Measurements from ENCODE around the gene VEZF1.

Gene VEZF1

DNA sequence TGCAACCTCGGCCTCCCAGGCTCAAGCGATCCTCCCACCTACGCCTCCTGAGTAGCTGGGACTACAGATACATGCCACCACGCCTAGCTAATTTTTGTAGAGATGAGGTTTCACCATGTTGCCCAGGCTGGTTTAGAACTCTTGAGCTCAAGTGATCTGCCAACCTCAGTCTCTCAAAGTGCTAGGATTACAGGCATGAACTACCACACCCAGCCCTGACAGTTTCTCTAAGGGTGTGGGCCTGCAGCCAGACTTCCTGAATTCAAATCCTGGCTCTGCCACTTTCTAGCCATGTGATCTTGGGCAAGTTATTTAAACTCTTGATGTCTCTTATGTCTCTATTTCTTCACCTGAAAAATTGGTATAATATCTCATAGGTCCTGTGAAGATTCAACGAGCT lies 38.4 kb downstream of the VEZF1 start:
- no peak for DNase-seq (ENCODE audit: low read depth)

DNA sequence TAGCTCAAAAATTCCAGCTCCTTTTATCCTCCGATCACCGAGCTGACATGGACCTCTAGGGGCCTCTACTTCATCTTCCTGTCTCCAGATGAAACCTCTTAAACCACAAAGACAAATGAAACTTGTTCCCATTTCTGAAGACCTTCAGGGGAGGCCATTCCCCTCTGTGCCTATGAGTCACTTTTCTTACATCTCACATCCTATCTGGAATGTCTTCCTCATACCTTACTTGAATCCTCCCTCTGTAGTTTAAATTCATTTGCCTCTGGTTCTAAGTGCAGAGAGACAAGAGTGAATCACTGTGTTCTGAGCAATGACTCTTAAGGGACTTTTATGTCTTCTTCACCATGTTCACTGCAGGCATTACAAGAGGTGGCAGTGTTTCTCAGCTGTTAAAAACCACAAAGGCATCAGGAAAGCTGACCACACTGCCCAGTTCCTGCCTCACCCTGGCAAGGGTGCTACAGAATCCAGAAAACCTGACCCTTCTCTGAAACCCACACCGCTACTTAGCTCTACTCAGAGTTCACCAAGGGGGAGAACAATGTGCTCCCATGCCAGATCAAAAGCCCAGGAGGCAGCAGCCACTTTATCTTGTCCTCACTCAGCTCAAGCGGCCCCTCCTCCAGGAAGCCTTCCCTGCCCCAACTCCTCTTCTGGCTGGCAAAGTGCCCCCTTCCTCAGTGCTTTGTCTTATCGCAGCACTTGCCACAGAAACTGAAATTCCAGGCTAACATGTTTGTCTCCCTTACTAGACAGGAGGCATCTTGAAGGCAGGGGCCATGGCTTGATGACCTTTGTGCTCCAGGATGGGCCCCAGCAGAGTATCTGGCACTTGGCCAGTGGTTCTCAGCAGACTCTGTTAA lies 39.3 kb downstream of the VEZF1 start:
- no peak for DNase-seq (ENCODE audit: low read depth)

DNA sequence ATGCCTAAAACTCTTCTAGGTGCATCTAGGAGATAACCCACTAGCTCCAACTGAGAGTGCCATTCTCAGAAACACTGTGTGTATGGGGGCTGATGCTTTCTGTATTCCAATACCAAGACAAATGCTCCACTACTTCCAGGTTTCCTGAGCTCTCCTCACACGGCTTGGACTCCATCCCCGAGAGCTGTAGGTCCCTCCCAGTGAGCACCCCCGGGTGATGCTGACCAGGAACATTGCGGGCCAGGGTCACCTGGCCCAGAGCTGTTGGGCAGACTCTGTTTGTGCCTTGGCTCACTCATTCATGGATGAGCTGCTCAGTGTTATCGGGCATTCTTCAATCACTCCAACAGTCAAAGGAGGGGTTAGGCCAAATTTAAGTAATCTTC lies 39.9 kb downstream of the VEZF1 start:
- no peak for DNase-seq (ENCODE audit: low read depth)

DNA sequence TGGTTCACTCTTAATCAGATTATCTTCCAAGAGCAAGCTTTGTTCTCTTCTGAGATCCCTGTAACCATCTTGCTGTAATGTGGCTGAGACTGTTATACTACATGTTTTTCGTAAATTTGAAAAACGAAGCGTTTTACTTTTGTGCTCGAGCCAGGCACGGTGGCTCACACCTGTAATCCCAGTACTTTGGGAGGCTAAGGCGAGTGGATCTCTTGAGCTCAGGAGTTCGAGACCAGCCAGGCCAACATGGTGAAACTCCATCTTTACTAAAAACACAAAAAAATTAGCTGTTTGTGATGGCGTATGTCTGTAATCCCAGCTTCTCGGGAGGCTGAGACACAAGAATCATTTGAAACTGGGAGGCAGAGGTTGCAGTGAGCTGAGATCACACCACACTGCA lies 40.7 kb downstream of the VEZF1 start:
- no peak for DNase-seq (ENCODE audit: low read depth)

DNA sequence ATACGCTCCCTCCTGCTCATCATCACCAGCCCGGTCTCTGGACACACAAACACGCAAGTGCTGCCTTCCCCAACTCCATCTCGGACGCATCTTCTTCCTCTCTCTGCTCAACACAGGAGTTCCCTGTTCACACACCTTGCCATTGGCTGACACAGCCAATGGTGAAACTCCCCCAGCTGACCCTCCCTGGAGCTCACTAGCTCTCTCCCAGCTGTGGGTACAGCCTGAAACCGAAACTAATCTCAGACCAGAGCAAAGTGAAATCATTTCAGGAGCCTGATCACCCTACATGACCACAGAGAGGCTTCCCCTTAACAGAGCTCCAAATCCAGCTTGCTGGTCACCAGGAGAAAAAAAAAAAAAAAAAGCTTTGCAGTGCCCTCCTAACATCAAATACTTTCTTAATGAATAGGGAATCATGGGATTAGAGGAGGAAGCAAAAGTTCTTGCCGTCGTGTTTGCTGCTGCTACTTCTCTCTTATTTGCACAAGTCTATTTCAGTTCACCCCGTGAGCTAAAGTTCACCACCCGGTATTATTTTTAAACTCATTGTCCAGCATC lies 41.2 kb downstream of the VEZF1 start:
- DNase-seq (ENCODE audit: low read depth) = no peak

DNA sequence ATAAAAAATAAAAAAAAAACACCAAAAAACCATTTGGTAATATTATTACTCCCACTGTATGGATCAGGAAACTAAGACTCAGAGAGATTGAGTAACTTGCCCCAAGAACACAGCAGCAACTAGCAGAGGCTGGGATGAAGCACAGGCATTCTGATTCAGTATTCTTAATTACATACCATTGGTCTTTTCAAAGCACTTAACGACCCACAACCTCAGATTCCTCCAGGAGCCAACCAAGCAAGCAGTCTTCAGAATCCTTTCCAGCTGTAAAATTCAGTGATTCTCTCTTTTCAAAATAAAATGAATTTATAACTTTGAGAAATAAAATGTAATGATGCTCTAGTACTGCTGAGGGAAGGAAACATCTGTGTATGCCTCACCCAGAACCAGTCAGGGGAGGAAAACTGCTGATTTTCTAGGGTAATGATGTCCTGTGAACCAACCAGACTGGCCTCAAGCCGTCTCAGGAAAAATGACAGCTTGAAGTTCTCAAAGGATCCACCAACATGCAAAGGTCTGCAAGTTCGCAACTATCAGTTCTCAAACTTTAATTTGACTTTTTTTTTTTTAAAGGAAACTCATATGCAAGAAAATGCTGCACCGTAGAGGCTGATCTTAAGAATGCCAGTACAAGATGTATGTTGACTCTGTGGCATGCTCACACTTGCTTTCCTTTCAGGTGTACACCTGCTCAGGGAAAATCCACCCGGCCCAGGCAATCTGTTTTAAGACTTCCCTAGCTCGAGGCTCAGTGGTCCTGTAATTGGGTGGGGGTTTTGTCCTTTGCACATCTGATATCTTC lies 41.9 kb downstream of the VEZF1 start:
- DNase-seq (ENCODE audit: low read depth) = no peak

DNA sequence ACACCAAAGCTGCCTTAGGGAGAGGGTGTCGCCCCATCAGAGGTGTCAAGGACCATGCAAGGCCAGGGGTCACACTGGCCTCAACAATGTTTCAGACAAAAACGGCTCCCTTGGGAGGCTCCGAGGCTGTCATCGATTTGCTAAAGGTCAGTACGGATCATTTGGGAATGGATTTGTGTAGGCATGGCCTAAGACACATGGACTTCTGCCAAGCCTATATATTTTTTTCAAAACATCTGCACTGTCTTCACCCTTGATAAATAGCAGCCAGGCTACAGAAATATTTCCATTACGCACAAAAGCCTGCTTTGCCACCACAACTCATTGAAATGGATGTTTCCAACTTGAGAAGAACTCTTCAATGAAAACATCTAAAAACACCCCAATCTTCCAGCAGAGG lies 43.1 kb downstream of the VEZF1 start:
- no peak for DNase-seq (ENCODE audit: low read depth)

DNA sequence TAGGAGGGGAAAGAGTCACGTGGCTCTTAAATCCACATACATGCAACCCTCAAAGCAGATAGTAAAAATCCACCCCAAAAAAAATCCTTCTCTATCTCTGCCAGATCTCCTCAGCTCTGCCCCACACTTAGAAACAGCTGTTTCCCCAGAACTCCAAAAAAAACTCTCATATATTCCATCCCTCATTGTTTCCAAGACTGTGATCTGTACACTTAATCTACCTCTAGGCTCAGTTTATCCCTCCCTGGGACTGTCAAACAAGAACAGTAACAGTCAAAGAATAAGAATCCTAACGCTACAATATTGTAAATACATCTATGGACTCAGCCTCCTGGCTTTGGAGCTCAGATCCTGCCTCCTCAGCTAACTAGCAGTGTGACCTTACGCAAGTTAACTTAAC lies 44.4 kb downstream of the VEZF1 start:
- DNase-seq (ENCODE audit: low read depth) = no peak

DNA sequence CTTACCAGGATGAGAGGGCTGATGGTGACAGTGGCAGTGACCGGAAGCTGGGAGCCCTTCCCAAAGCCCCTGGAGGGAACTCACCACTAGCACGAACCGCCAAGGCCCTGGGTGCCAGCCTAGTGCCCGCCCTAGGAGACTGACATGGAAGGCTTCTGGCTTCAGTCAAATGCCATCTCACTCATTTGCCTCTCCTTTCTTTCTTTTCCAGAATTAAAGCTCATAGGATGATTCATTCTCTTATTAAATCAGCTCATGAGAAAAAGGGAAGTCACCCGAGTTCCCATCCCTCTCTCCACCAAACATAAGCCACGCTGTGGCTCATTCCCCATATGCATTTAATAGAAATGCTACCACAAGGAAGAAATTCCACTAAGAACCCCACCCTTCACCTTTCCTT lies 44.9 kb downstream of the VEZF1 start:
- DNase-seq (ENCODE audit: low read depth) = no peak

DNA sequence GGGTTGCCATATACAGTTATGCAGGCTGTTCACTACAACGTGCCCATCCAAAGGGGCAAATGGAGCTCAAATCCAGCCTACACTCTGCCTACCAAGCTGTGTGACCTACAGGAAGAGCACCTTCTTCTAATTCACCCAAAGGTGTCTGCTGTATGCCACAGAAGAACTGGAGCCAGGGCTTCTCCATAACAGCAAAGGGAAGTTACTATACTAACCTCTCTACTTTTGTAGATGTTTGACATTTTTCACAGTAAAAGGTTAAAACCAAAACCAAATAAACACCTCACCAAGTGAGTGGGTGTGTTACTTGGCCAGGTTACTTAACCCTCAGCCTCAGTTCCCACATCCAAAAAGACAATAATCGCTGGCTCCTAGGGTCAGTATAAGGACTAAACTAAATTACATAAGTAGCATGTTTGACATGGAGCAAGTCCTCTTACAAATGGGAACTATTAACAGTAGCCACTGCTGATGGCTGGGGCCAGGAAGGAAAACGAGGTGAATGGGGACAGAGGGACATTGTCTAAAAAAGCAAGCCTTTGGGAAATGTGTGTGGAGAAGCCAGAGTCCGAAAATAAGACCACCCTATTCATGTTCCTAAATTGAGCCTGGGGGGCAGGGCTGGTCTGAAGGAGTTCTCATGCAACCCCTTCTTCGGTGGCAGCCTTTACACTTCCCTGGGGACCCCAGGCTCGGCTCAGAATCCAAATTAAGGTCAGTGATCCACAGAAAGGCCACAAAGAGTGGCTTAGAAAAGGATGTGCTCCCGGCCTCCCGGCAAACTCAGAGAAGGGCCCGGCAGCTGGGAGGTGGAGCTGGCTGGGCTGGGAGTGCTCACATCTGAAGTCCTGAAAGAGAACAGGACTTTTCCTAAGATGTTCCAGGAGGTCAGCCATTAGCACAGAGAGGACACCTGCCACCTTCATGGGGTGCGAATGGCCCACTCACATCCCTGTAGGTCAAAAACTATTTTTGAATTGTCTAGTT lies 46.4 kb downstream of the VEZF1 start:
- DNase-seq (ENCODE audit: low read depth) = no peak

DNA sequence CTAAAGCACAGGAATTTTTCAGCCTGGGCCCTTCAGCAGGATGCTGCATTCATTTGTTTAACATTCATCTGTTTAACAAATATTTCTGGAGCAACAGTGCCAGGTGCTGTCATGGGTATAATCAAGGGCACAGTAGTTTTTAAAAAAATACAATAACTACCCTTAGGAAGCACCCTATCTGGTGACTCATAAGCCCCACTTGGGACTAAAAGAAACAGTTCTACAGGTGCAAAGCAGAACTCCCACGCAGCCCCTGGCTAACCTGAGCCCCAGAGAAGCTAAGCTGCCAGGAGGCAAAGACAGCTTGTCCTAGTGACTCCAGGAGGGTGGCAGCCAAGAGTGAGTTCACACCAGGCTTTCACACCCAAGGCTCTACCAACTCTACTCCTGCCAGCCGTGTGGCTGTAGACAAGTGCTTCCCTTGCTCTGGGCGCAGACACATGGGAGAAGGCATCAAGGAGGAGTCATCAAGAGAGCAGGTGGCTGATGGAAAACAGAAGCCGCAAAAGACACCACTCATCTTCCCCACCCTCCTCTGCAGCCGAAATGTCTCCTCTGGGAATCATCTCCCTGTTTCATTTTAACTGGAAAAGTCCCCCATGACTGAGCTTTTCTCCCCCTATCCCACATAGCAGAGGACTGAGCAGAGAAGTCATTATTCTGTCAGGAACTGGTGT lies 47.3 kb downstream of the VEZF1 start:
- no peak for DNase-seq (ENCODE audit: low read depth)

DNA sequence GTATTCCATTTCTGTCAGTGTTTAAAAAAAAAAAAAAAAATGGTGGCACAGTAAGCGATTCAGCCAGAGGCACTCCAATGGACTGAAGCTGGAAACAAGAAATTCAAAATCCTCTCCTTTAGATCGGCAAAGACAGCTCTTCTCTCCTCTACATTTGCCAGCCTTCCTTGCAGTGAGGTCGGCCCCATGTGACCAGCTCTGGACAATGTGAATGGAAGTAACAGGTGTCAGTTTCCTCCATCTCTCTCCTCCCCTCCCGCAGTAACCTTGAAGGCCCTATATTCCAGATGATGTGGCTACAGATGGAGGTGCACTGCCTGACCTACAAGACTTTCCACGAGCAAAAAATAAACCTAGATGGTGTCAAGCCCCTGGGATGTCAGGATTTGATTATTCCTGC lies 47.8 kb downstream of the VEZF1 start:
- no peak for DNase-seq (ENCODE audit: low read depth)

DNA sequence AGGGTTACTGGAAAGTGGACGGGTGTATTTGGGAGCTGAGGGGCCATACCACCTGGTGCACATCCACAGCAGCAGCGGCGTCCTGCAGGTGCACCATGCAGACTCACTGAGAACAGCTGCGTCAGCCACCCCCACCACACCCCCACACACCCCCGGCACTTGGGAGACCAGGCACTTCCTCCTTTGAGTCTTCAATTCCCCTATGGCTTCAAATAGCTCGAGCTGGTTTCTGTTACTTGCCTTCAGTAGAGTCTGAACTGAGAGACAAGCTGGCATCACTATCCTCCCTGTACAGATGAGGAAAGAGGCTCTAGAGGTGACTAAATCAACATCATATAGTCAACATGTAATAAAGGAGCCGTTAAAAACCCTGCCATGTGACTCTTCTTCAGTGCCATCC lies 48.3 kb downstream of the VEZF1 start:
- no peak for DNase-seq (ENCODE audit: low read depth)

DNA sequence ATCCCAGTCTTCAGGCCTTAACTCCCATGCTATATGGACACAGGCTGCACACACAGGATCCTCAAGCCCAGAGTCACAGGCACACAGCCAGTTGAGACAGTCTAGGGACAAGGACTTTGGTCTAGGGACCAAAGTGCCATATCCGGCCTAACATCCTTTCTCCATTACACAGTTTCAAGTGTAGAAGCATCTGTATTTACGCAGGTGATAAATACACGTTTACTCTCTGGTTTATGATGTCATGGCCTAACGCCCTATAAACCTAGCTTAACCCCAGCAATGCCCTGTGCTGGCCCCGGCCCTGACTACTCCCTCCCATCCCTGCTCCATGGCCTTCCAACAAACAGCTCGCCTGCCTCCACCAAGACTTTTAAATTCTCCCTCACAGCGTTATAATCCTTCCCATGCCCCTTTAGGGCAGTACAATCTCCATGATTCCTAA lies 50.0 kb downstream of the VEZF1 start:
- DNase-seq (ENCODE audit: low read depth) = no peak

DNA sequence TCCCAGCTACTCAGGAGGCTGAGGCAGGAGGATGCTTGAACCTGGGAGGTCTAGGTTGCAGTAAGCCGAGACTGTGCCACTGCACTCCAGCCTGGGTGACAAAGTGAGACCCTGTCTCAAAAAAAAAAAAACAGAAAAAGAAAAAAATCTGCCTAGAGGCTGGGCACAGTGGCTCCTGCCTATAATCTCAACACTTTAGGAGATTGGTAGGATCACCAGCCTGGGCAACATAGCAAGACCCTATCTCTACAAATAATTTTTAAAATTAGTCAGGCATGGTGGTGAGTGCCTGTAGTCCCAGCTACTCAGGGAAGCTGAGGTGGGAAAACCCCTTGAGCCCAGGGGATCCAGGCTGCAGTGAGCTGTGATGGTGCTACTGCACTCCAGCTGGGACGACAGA lies 50.6 kb downstream of the VEZF1 start:
- DNase-seq (ENCODE audit: low read depth) = no peak

DNA sequence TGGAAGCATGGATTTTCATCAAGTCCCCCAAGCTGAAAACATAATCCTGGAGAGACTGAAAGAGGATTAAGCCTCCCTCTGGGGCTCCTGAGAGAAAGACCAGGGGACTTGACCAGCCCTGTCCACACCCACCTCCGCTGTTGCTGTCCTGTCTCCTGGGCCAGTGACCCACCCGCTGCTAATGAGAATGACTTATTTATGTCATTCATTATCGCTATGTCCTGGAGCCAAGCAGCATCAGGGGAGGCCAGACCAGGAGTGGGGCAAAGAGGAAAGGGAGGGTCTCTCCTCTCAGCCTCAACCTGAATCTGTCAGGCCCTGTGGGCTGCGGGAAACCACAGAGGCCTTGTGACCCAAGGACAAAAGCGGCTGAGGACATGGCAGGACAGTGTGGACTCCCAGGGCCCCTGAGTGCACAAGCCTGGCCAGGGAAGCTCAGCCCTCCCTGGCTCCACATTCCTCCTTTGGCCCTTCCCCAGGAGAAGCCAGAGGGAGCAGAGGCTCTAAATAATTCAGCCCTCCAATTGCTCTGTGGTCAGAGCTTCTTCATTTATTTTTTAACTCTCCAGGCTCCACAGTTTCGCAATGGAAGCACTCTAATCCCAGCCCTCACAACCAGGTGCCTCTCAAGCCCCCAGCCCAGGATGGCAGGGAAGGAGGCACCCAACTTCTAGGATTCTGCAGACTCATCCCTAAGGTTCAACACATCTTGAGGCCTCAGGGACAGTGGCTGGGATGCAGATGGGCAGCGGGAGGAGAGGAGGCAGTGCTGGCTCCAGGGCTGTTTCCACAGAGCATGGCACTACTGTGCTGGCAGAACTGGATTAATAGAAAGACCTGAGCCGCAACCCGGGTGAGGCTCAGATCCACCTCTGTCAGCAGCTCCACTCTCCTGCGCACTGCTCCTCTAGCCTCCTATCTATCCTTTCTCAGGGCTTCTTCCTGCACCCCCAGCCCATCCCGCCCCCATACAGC lies 51.9 kb downstream of the VEZF1 start:
- DNase-seq (ENCODE audit: low read depth) = no peak

DNA sequence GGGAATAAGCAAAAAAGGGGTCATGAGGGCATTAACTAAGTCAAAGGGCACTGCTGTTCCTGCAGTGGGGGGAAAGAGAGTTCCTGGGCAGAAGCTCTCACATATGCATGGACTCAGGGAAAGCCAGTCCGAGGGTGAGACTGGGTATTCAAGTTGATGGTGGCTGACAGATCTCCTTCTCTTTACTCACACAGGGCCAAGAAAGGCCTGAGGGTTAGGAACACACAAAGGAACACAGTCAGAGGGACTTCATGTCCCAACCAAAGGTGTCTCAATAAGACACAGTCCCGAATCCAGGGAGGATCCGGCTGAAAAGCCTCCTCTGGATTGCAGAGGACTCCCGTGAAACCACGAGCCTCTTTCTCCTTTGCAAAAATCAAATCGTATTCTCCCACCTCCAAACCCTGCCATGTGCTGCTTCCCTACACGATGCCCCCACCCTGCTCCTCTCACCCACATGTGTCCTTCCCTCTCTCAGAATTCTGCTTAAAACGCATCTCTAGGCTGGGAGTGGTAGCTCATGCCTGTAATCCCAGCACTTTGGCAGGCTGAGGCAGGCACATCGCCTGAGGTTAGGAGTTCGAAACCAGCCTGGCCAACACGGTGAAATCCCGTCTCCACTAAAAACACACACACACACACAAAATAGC lies 56.4 kb downstream of the VEZF1 start:
- DNase-seq (ENCODE audit: low read depth) = no peak

DNA sequence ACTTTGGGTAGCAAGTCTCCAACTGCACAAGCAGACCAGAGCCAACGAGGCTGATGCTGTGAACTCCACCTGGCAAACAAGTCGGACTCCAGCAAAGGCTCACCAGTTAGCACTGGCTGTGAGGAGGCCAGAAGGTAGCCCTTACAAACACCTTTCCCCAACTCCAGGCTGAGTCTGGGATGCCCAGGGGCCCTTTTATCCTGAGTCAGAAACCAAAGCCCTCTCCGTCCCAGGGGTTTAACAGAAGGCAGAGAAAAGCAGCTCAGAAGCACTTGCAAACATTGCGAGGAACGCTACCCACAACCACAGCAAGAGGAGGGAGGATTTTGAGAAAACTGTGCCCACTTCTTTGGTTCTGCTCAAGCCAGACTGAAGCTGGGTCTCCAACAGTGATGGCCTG lies 57.8 kb downstream of the VEZF1 start:
- no peak for DNase-seq (ENCODE audit: low read depth)

DNA sequence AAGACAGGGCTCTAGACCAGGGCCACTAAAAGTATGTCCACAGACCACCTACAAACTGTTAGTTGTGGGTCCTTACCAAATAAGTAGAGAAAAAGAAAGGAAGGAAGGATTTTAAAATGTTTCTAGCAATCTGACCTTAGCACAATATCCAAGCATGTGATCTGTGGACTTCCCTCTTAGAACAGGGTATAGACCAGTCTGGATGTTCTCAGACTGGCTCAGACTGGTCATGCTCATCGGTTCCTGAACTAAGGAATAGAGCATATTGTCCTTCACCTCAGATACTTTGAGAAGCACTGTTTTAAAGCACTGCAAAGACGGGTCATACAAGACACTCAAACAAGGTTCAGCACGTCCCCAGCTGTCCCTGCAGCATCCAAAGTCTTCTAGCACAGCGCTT lies 58.7 kb downstream of the VEZF1 start:
- no peak for DNase-seq (ENCODE audit: low read depth)

All from T follicular helper cell (primary cell).